Caki2 (cell line): ENCODE data around the gene MFSD6L. TPM values are rescaled to one million over a fixed set of nuclear protein-coding genes. Genes with fewer than 3 reads are reported as not detected.

Experiments used
- DNase-seq: peaks from one replicate; pipeline ENCODE4 v3.0.0-alpha.2; 2015; ENCODE audit warnings: low read depth
- in situ Hi-C: cut with HindIII; loops from 2 replicates; pipeline ENCODE4 v1.10.0; 2016; ENCODE audit warnings: low sequenced_read_pairs, low pct_unique_long_range_greater_than_20kb, mixed read lengths
- total RNA-seq: library from RNA; depleted of rRNA; stranded (reverse); fragments of >200 nt; shearing (Covaris generic); gene quantifications from 2 replicates; pipeline ENCODE4 v1.2.3, GENCODE V29; 2014; ENCODE audit warnings: low replicate concordance; rRNA removed

Gene MFSD6L
- total RNA-seq: not detected in 2 replicates

- DNase-seq: no peak
- in situ Hi-C loops: no loop called here
Measured at GRCh38 chr17:8798846-8799569, at the start of gene MFSD6L. Gene MFSD6L (minus strand): TSS chr17:8799365. CDS start chr17:8799120, 245 bp downstream.

GRCh38 chr17:8847891-8848290 lies 48.7 kb upstream of the MFSD6L start:
- DNase-seq: no peak
- in situ Hi-C loops: no loop called here

GRCh38 chr17:8846768-8847211 lies 47.6 kb upstream of the MFSD6L start:
- DNase-seq: peak; percentile 16
- in situ Hi-C loops: no loop called here

GRCh38 chr17:8844229-8845218 lies 45.4 kb upstream of the MFSD6L start:
- in situ Hi-C loops: no loop called here
- DNase-seq: no peak

- no peak for DNase-seq
- in situ Hi-C loops: no loop called here
Measured at GRCh38 chr17:8843344-8843743, 44.2 kb upstream of the MFSD6L start.

GRCh38 chr17:8841844-8842243 lies 42.7 kb upstream of the MFSD6L start:
- DNase-seq: no peak
- in situ Hi-C loops: no loop called here

- in situ Hi-C loops: no loop called here
- no peak for DNase-seq
Measured at GRCh38 chr17:8839410-8839935, 40.3 kb upstream of the MFSD6L start.

- in situ Hi-C loops: no loop called here
- no peak for DNase-seq
Measured at GRCh38 chr17:8838551-8839095, 39.5 kb upstream of the MFSD6L start.

- DNase-seq: no peak
Measured at GRCh38 chr17:8837563-8838075, 38.5 kb upstream of the MFSD6L start.

GRCh38 chr17:8836821-8837562 lies 37.8 kb upstream of the MFSD6L start:
- in situ Hi-C loops: no loop called here
- no peak for DNase-seq

More at GRCh38 chr17:8837563-8838075, 38.5 kb upstream of the MFSD6L start:
- in situ Hi-C loops: no loop called here

- in situ Hi-C loops: no loop called here
- DNase-seq: no peak
Measured at GRCh38 chr17:8835631-8836364, 36.6 kb upstream of the MFSD6L start.

GRCh38 chr17:8835106-8835505 lies 35.9 kb upstream of the MFSD6L start:
- DNase-seq: no peak
- in situ Hi-C loops: no loop called here

GRCh38 chr17:8832711-8833352 lies 33.7 kb upstream of the MFSD6L start:
- no peak for DNase-seq
- in situ Hi-C loops: no loop called here

- in situ Hi-C loops: no loop called here
- no peak for DNase-seq
Measured at GRCh38 chr17:8831234-8831849, 32.2 kb upstream of the MFSD6L start.

- no peak for DNase-seq
- in situ Hi-C loops: no loop called here
Measured at GRCh38 chr17:8830141-8830540, 31.0 kb upstream of the MFSD6L start.
